OCI-LY7 (cell line): ENCODE data around the gene CENPA. TPM values are rescaled to one million over a fixed set of nuclear protein-coding genes. Genes with fewer than 3 reads are reported as not detected.
A peak's percentile ranks its signal among the peaks of the same experiment; 100 is the strongest.

Experiments used
- BruUV-seq: library from RNA; stranded (reverse); fragments of 400-500 nt; replicated peaks from 2 replicates; lab custom pipeline; 2021; lab: Mats Ljungman, UMichigan
- CTCF ChIA-PET: fragments of 300-600 bp; sonication (Branson Sonifier 250); formaldehyde crosslinking; loops from one replicate; lab custom pipeline; 2022; ENCODE audit warnings: antibody characterized with exemption; ENCODE audit not compliant: unreplicated experiment; lab: Charles Lee
- POLR2A ChIA-PET: fragments of 300-600 bp; sonication (Branson Sonifier 250); formaldehyde crosslinking; loops from one replicate; lab custom pipeline; 2022; ENCODE audit warnings: antibody characterized with exemption; lab: Charles Lee
- DNase-seq: peaks from one replicate; pipeline ENCODE4 v3.0.0-alpha.2; 2015; ENCODE audit warnings: low spot score
- H2AFZ ChIP-seq: fragments of 200-600 bp; sonication (generic), shearing (Covaris generic); 2 replicates; pipeline ENCODE4 v1.6.1; 2014; ENCODE audit warnings: mild to moderate bottlenecking, antibody characterized with exemption, low read length, moderate library complexity
- H3K27ac ChIP-seq: fragments of 200-600 bp; sonication (generic); 2 replicates; pipeline ENCODE4 v1.5.1; 2014; ENCODE audit warnings: mixed run types, low read depth, mild to moderate bottlenecking, moderate library complexity, low read length, inconsistent platforms; ENCODE audit not compliant: poor library complexity, severe bottlenecking
- H3K36me3 ChIP-seq: fragments of 200-600 bp; sonication (generic); 2 replicates; pipeline ENCODE4 v1.6.1; 2014; ENCODE audit warnings: mild to moderate bottlenecking, antibody characterized with exemption, low read length, moderate library complexity, mixed read lengths; ENCODE audit not compliant: insufficient read depth
- H3K4me1 ChIP-seq: fragments of 200-600 bp; sonication (generic); 2 replicates; pipeline ENCODE4 v1.5.1; 2014; ENCODE audit warnings: mild to moderate bottlenecking, low read length; ENCODE audit not compliant: insufficient read depth, poor library complexity, severe bottlenecking
- H3K4me2 ChIP-seq: fragments of 200-600 bp; sonication (generic); 2 replicates; pipeline ENCODE4 v1.6.1; 2014; ENCODE audit warnings: mild to moderate bottlenecking, low read length
- H3K4me3 ChIP-seq: fragments of 200-600 bp; sonication (generic); 2 replicates; pipeline ENCODE4 v1.5.1; 2014; ENCODE audit warnings: mild to moderate bottlenecking, low read depth, low read length; ENCODE audit not compliant: poor library complexity, severe bottlenecking
- H3K79me2 ChIP-seq: fragments of 200-600 bp; sonication (generic); 2 replicates; pipeline ENCODE4 v1.6.1; 2016; ENCODE audit warnings: low read depth, mild to moderate bottlenecking, low read length, moderate library complexity, mixed read lengths; ENCODE audit not compliant: insufficient read depth
- H3K9me2 ChIP-seq: fragments of 200-600 bp; sonication (generic); 2 replicates; pipeline ENCODE4 v1.6.1; 2016; ENCODE audit warnings: mild to moderate bottlenecking, low read length, mixed read lengths; ENCODE audit not compliant: insufficient read depth
- H3K9me3 ChIP-seq: fragments of 200-600 bp; sonication (generic); 2 replicates; pipeline ENCODE4 v1.6.1; 2014; ENCODE audit warnings: mild to moderate bottlenecking, mixed run types, low read length, mixed read lengths
- H4K20me1 ChIP-seq: fragments of 200-600 bp; sonication (generic); 2 replicates; pipeline ENCODE4 v1.6.1; 2014; ENCODE audit warnings: mild to moderate bottlenecking, antibody characterized with exemption, low read length, moderate library complexity, mixed read lengths; ENCODE audit not compliant: insufficient read depth
- EZH2phosphoT487 ChIP-seq: fragments of 200-600 bp; sonication (generic); IDR thresholded peaks from 2 replicates; pipeline ENCODE4 v1.6.1; 2018; ENCODE audit warnings: low read depth, borderline replicate concordance, mild to moderate bottlenecking, mixed run types, antibody characterized with exemption, low read length, moderate library complexity, mixed read lengths
- intact Hi-C: fragments of 100-400 bp; cut with micrococcal nuclease; formaldehyde crosslinking; loops from one replicate; pipeline ENCODE4 v1.10.0; 2022; ENCODE audit not compliant: unreplicated experiment
- total RNA-seq, 2 experiments: library from RNA; depleted of rRNA in 1 of 2; stranded (reverse); fragments of >200 nt in 1 of 2; shearing (Covaris generic) in 1 of 2; gene quantifications; 2 replicates each; pipeline ENCODE4 v1.2.3, GENCODE V29; 2014 to 2022
- TF ChIP-seq, protein P1 (sequence below): fragments of 200-600 bp; sonication (generic); conservative IDR thresholded peaks from 2 replicates; pipeline ENCODE4 v1.5.1; 2014; ENCODE audit warnings: mild to moderate bottlenecking, antibody characterized with exemption, low read length, moderate library complexity, mixed read lengths

The CENPA gene
- total RNA-seq, 2 experiments from 2014 or later: 48.2 to 63.6 TPM

DNA sequence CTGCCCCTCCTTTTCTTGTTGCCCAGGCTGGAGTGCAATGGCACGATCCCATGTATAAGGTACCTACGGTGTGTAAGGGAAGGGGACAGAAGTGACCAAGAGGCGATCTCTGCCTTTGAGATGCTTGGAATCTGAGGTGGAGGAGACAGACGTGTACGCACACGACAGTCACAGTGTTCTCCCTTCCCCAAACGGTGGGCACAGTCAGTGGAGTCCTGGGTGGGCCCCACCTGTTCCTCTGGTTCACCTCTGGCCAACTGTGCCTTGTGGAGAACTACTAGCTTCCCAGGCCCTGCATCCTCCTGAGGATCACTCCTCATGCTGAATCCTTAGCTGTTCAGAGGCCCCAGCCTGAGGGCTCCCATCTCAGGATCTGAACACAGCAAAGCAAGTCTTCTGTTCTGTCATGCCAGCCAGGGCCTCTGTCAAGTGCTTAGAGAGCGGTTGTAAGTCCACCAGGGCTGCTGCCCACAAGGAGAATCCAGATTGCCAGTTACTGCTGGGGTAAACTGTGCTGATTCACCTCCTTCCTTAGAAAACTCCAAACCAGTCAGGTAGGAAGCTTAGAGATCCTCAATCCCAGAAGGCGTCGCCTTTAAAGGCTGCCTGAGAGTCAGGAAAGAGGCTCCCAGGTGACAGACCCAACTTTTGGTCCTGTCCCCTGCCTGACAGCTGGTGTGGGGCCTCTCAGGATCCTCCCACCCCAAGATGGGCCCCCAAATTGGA, 20.2 kb upstream of the CENPA start:
- H3K27ac ChIP-seq: no peak overlapping the region
- CTCF ChIA-PET: no interaction called here
- no peaks in the 10 kb centered on the region for H3K9me2 ChIP-seq
- BruUV-seq: no TSS peak
- POLR2A ChIA-PET: interaction anchor here (0.6 to 1.8 kb wide), 3 partner anchors 10 to 430 kb away, joined by 3 to 6 read pairs (median 4); no protein-coding TSS in a partner anchor
- no peaks in the 10 kb centered on the region for H3K9me3 ChIP-seq
- TF ChIP-seq EZH2phosphoT487: no peak
- TF ChIP-seq, protein P1, sequence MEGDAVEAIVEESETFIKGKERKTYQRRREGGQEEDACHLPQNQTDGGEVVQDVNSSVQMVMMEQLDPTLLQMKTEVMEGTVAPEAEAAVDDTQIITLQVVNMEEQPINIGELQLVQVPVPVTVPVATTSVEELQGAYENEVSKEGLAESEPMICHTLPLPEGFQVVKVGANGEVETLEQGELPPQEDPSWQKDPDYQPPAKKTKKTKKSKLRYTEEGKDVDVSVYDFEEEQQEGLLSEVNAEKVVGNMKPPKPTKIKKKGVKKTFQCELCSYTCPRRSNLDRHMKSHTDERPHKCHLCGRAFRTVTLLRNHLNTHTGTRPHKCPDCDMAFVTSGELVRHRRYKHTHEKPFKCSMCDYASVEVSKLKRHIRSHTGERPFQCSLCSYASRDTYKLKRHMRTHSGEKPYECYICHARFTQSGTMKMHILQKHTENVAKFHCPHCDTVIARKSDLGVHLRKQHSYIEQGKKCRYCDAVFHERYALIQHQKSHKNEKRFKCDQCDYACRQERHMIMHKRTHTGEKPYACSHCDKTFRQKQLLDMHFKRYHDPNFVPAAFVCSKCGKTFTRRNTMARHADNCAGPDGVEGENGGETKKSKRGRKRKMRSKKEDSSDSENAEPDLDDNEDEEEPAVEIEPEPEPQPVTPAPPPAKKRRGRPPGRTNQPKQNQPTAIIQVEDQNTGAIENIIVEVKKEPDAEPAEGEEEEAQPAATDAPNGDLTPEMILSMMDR: no peak
- intact Hi-C loops: loop anchor here (2.0 kb wide), 1 partner anchor 19 kb away; no protein-coding TSS in a partner anchor
- H4K20me1 ChIP-seq: no peaks in the 10 kb centered on the region
- H2AFZ ChIP-seq: no peak overlapping the region
- H3K36me3 ChIP-seq: no peaks in the 10 kb centered on the region
- H3K4me3 ChIP-seq: peak overlapping the region; percentile 84
- peak overlapping the region; percentile 83 for H3K4me2 ChIP-seq
- DNase-seq: no peak
- peaks cover 11% of the 10 kb centered on the region for H3K4me1 ChIP-seq
- peaks cover 3% of the 10 kb centered on the region; the same call in 1 of the 2 replicates for H3K79me2 ChIP-seq

- no TSS peak for BruUV-seq
- no peaks in the 10 kb centered on the region for H3K9me3 ChIP-seq
- no peaks in the 10 kb centered on the region for H3K9me2 ChIP-seq
- no peaks in the 10 kb centered on the region for H4K20me1 ChIP-seq
- no peak overlapping the region for H3K27ac ChIP-seq
- CTCF ChIA-PET: no interaction called here
- POLR2A ChIA-PET: no interaction called here
- peaks cover 3% of the 10 kb centered on the region; the same call in 1 of the 2 replicates for H3K79me2 ChIP-seq
- no peak for DNase-seq
- no peak overlapping the region for H3K4me2 ChIP-seq
- H3K4me1 ChIP-seq: peaks cover 11% of the 10 kb centered on the region
- no peaks in the 10 kb centered on the region for H3K36me3 ChIP-seq
- TF ChIP-seq, protein P1: no peak
- TF ChIP-seq EZH2phosphoT487: no peak
- no peak overlapping the region for H3K4me3 ChIP-seq
- no peak overlapping the region for H2AFZ ChIP-seq
- intact Hi-C loops: no loop called here
Measured at GRCh38 chr2:26767129-26767528, 18.7 kb upstream of the CENPA start.
